Skin of body (tissue), 2 donors: ENCODE results near the gene LOXL3. TPM values are rescaled to one million over a fixed set of nuclear protein-coding genes. Genes with fewer than 3 reads are reported as not detected.
A peak's percentile ranks its signal among the peaks of the same experiment; 100 is the strongest.

Experiments
- DNase-seq: peaks from one replicate; lab custom pipeline; 2025; lab: John Stamatoyannopoulos, UW
- total RNA-seq: library from RNA; depleted of rRNA; stranded (reverse); fragments of >200 nt; gene quantifications from one replicate; pipeline ENCODE4 v1.2.3, GENCODE V29; 2014

Gene LOXL3
- total RNA-seq, 1 donor from 2014 or later = 3.7 TPM

GRCh38 chr2:74510272-74510671 is 43.5 kb downstream of the LOXL3 start:
- DNase-seq = no peak

- peak; percentile 80 for DNase-seq
These were observed 45.7 kb downstream of the LOXL3 start for GRCh38 chr2:74507926-74508520.

DNA sequence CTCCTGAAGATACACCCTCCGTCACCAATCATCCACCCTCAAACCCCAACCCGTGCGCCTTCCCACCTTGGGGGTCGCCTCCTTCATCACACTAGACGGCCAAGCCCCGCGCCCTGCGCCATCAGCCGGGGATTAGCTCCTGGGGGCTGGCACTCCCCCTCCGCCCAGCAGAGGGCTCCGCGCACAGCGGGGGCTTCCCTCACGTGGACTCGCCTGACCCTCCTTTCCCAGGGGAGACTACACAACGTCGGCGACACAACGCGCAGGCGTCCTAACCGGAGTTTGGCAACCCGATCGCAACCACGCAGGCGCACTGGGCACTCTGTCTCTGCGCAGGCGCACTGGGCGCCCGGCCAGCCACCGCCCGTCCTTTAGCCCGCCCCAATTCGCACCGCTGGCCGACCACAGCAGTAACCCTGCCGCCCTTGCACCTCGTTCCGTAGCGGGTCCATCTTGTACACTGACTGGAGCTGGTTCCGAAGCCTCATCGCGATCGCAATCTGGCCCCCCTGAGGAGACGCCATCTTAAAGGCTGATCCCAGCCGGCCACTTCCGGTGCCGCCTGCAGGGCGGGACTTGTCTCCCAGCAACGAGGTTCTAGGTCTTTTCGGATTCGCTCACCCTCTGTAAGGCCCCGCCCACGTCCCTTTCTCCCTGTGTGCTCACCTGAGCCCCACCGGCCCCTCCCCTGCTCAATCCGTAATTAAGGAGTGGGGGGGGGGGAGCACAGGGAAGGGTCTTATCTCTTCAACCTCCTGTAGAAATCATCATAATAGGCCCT is 46.4 kb downstream of the LOXL3 start, which contains the start of gene PCGF1:
TSS of gene PCGF1 (minus strand) at position 551 of the 781 bp plus-strand sequence. CDS start at position 524, 27 bp downstream.
- DNase-seq = peak; percentile 98

DNA sequence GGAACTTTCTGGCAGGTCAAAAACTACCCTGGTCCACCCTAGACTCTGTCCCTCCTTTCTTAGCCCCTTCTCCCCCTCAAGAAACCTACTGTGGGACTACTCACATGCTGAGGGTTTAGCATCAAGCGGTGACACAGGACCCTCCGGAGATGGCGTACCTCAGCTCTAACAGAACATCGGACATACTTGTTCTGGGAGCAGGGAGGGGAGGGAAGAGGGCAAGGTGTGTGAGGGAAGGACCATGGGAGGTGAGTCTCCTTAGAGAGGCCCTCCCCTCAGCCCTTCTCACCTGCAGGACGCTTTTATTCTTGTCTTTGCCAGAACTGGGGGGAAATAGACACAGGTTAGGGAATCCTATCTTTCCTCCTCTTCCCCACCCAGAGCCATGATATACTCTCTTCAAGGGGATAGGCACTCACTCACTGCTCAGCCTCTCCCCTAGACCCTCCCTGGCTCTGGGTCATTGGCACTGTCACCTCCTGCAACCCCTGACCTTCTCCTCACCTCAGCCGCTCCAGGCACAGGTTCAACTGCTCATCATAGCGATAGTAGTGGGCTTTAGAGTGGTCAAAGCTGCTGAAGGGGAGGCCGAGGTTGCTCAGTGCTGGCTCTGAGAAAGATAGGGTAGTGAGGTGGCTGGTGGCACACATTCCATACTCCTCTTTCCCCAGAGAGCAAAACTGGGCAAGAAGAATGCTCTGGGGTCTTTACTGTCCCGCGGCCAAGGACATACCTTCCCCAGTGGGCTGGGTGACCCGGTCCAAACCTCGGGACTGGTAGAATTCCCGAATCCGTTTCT is 48.1 kb downstream of the LOXL3 start:
- DNase-seq = no peak

DNA sequence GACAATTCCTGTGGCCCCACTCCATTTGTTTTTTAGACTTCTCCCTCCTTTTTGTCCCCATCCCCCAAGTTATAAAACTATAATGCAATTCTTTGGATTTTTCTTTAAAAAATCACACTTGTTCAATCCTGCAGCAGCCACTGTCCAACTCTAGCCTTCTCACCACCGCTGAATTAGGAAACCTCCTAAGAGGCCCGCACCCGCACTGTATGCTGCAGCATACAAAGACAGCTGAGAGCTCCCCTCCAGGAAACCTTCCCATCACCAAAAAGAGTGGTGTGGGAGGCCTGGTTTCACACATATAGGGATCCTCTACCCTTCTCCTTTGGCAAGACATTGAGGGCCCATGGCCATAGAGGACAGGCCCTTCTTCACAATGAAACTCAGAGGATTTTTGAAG is 49.2 kb downstream of the LOXL3 start:
- DNase-seq = no peak

DNA sequence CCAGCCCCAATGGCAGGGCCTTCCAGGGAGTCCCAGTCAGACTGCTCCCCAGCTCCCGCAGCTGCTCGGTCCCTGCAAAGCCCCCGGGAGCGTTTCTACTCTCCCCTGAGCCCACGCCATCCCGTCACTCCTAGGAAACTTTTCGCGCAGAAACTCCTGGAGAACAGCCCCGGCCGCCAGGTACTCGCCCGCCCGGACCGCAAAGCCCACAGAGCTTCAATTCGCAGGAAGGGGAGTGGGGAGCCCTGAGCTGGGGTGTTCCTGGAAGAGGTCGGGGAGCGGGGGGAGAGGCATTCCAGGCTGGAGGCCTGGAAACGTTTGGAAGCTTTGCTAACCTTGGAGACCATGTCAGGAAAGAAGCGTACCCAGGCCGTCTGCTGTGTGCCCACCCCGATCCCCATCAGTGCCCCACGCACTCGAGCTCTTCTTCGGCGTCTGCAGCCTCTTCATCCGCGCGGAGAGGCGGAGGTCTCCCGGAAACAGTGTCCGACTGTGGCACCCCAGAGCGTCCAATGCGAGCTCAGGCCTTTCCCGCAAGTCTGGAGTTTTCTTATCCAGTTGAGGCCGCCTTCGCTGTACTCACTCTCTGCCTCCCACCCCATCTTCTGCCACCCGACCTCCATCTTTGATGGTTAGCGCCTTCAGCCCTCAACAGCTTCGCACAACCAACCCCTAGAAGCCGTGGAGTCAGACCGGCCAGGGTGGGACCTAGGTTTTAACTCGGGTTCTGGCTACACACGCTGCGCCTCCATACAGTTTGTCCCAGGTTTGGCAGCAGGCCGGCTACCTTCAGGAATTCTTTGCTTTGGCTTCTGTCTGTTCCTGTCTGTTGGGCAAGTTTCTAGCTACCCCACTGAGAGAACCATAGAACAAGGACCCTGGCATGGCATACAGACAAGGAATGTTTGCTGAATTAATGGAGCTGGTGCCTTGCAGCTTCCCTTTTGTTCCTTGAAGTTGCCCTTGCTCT is 50.0 kb downstream of the LOXL3 start:
- DNase-seq = no peak

GRCh38 chr2:74502720-74503505 is 50.8 kb downstream of the LOXL3 start:
- peak; percentile 21 for DNase-seq

GRCh38 chr2:74502147-74502719 is 51.5 kb downstream of the LOXL3 start:
- no peak for DNase-seq

DNA sequence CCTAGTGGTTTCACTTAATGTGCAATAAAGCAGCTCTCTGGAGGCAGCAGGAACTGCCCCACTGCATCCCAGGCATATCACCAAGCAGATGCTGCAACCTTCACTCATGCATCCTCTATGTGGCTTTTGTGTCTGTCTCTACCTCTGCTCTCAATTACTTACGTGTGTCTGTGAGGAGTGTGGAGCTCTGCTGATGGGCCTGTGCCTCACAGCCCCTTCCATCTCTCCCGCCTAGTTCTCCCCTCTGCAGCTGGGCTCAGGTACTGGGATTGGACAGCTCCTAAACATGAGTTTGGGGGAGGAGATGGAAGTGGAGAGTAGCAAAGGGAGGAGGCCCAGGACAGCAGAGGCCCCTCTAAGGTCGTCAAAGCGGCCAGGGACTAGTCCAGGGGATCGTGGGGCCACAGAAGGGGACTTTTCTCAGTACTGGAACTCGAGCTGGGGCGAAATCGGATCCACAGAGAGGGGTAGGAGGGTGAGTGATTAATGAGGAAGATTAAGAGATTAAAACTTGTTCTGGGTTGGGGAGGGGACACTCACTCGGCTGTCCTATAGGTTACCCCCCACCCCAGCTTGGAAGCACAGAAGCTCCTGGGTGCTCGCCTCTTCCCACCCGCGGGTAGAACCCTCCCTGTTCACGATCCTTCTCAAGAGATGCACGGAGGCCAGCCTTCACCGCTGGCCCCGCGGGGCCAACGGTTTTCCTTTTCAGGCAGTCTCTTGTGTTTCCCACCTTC is 52.2 kb downstream of the LOXL3 start:
- DNase-seq = no peak

GRCh38 chr2:74500578-74500946 is 53.2 kb downstream of the LOXL3 start:
- no peak for DNase-seq

- no peak for DNase-seq
These were observed 53.7 kb downstream of the LOXL3 start for GRCh38 chr2:74499940-74500577.

DNA sequence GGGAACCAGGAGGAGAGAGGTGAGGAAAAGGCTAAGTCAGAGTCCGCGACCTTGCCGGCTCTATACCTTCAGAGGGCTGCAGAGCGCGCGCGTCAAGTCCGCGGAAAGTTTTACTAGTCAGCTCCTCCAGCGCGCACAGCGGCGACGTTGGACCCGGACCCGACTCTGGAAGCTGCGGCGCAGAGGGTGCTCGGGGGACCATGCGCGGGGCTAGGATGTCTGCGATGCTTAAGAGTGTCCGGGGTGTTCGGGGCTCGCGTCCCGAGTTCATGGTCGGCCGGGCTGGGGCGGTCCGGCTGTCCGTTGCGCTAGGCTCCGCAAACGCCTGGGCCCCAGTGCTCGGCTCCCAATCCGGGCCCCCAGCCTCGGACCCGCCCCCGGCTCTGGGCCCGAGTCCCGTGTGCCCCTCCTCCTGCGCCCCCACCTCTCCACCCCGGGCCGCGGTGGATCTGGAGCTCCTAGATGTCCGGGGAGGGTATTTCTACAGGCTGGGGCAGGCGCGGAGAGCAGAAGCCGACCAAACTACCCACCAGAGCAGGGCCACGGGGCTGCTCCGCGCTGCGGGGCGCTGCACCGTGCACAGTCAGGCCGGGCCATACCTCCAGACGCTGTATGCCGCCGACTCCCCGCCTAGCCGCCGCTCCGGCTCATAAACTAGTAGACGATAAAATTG is 54.3 kb downstream of the LOXL3 start, which contains the start of gene LBX2:
TSS of gene LBX2 (minus strand) at position 337 of the 673 bp plus-strand sequence. CDS start at position 271, 66 bp downstream.
- DNase-seq = no peak

GRCh38 chr2:74498500-74499266 is 55.1 kb downstream of the LOXL3 start:
- DNase-seq = no peak

GRCh38 chr2:74497777-74498499 is 55.8 kb downstream of the LOXL3 start:
- no peak for DNase-seq

GRCh38 chr2:74496997-74497776 is 56.6 kb downstream of the LOXL3 start:
- no peak for DNase-seq

DNA sequence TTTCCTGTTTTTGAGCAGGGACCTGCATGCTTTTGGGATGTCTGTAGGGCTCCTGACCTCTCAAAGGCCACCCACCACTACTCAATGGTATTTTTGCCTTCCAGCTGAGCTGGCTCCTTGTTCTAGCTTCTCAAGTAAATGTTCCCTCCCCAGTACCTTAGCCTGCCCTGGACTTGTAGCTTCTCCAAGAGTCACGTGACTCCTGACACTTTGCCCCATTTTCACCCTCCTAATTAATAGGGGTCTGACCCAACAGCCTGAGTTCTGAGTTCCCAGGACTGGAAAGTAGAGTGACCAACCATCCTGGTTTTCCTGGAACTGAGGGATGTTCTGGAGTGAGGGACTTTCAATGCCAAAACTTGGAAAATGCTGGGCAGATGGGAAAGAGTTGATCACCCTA is 58.3 kb downstream of the LOXL3 start:
- no peak for DNase-seq
